ENCODE results near the gene SGMS1. TPM values are rescaled to one million over a fixed set of nuclear protein-coding genes. Genes with fewer than 3 reads are reported as not detected.

Gene SGMS1
- total RNA-seq, 6 experiments from 2014 or later: 13.6 to 49.8 (median 20.0) TPM

- Histone ChIP-seq H3K27ac (no peak overlapping the region), H3K9me3 (no peaks in the 10 kb centered on the region), H3K4me3 (no peak overlapping the region), H3K36me3 (peaks cover 0 to 4% (median 0%) of the 10 kb centered on the region in 4 donors), H3K4me1 (no peaks in the 10 kb centered on the region), H3K27me3 (no peaks in the 10 kb centered on the region)
- no peak for DNase-seq
- TF ChIP-seq POLR2A (IDR thresholded peaks at IDR 0.05): no peak
- TF ChIP-seq, protein P1, sequence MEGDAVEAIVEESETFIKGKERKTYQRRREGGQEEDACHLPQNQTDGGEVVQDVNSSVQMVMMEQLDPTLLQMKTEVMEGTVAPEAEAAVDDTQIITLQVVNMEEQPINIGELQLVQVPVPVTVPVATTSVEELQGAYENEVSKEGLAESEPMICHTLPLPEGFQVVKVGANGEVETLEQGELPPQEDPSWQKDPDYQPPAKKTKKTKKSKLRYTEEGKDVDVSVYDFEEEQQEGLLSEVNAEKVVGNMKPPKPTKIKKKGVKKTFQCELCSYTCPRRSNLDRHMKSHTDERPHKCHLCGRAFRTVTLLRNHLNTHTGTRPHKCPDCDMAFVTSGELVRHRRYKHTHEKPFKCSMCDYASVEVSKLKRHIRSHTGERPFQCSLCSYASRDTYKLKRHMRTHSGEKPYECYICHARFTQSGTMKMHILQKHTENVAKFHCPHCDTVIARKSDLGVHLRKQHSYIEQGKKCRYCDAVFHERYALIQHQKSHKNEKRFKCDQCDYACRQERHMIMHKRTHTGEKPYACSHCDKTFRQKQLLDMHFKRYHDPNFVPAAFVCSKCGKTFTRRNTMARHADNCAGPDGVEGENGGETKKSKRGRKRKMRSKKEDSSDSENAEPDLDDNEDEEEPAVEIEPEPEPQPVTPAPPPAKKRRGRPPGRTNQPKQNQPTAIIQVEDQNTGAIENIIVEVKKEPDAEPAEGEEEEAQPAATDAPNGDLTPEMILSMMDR (IDR thresholded peaks at IDR 0.05): no peak
- no peak for ATAC-seq
- intact Hi-C loops (cut with DNase I): no loop called here
- 97% methylated on average over 3 of the region's 3 CpGs for WGBS (ENCODE audit: insufficient coverage, low coverage, low lambda C conversion rate, missing lambda C conversion rate)
These were observed 291.5 kb downstream of the SGMS1 start for GRCh38 chr10:50332108-50332842.

DNA sequence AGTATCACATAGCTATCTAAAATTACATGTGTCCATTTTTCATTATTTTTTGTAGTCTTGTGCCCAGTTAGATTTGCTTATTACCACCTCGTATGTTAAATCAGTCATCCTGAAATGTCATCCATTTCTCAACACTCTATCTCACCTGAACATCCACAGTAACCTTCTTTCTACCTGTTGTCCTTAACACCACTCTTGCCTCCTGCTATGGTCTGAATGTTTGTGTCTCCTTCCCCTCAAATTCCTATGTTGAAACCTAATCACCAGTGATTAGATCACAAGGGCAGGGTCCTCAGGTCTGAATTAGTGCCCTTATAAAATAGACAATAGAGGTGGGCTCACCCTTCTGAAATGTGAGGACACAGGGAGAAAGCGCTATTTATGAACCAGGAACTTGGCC is 292.3 kb downstream of the SGMS1 start:
- intact Hi-C loops (cut with DNase I): no loop called here
- ATAC-seq: no peak
- TF ChIP-seq, protein P1 (IDR thresholded peaks at IDR 0.05): no peak
- TF ChIP-seq POLR2A (IDR thresholded peaks at IDR 0.05): no peak
- WGBS (ENCODE audit: insufficient coverage, low coverage, low lambda C conversion rate, missing lambda C conversion rate): 92% methylated on average over 1 of the region's 2 CpGs
- no peak overlapping the region for H3K4me3 ChIP-seq
- no peaks in the 10 kb centered on the region for H3K4me1 ChIP-seq
- peaks cover 0 to 4% (median 0%) of the 10 kb centered on the region in 4 donors for H3K36me3 ChIP-seq
- DNase-seq: no peak
- no peaks in the 10 kb centered on the region for H3K27me3 ChIP-seq
- H3K27ac ChIP-seq: no peak overlapping the region
- no peaks in the 10 kb centered on the region for H3K9me3 ChIP-seq

GRCh38 chr10:50326757-50327701 is 296.7 kb downstream of the SGMS1 start:
- H3K4me1 ChIP-seq: no peaks in the 10 kb centered on the region
- WGBS (ENCODE audit: insufficient coverage, low coverage, low lambda C conversion rate, missing lambda C conversion rate): 57% methylated on average over 12 of the region's 13 CpGs
- peaks cover 0 to 4% (median 0%) of the 10 kb centered on the region in 4 donors for H3K36me3 ChIP-seq
- H3K27me3 ChIP-seq: no peaks in the 10 kb centered on the region
- DNase-seq: no peak
- TF ChIP-seq, protein P1 (IDR thresholded peaks at IDR 0.05): no peak
- TF ChIP-seq POLR2A (IDR thresholded peaks at IDR 0.05): no peak
- intact Hi-C loops (cut with DNase I): no loop called here
- peak; percentile 47 to 81 (median 56) for ATAC-seq
- no peak overlapping the region for H3K4me3 ChIP-seq
- H3K9me3 ChIP-seq: no peaks in the 10 kb centered on the region
- no peak overlapping the region for H3K27ac ChIP-seq

GRCh38 chr10:50326172-50326555 is 297.6 kb downstream of the SGMS1 start:
- DNase-seq (no peak), ATAC-seq (no peak)
- H3K4me3 ChIP-seq: no peak overlapping the region
- no peaks in the 10 kb centered on the region for H3K4me1 ChIP-seq
- TF ChIP-seq POLR2A (IDR thresholded peaks at IDR 0.05): no peak
- TF ChIP-seq, protein P1 (IDR thresholded peaks at IDR 0.05): no peak
- peaks cover 0 to 4% (median 0%) of the 10 kb centered on the region in 4 donors for H3K36me3 ChIP-seq
- intact Hi-C loops (cut with DNase I): no loop called here
- no peak overlapping the region for H3K27ac ChIP-seq
- H3K27me3 ChIP-seq: no peaks in the 10 kb centered on the region
- H3K9me3 ChIP-seq: no peaks in the 10 kb centered on the region
